NAMALWA (cell line): ENCODE measurements around the gene KRT76.

Source experiments
- DNase-seq: peaks from one replicate; pipeline ENCODE4 v3.0.0-alpha.2; 2015; ENCODE audit warnings: low spot score

Gene KRT76

GRCh38 chr12:52730383-52730782 is 46.8 kb downstream of the KRT76 start:
- no peak for DNase-seq

- no peak for DNase-seq
Observed at GRCh38 chr12:52729147-52729546, 48.0 kb downstream of the KRT76 start.

- DNase-seq = no peak
Observed at GRCh38 chr12:52728374-52728773, 48.8 kb downstream of the KRT76 start.

DNA sequence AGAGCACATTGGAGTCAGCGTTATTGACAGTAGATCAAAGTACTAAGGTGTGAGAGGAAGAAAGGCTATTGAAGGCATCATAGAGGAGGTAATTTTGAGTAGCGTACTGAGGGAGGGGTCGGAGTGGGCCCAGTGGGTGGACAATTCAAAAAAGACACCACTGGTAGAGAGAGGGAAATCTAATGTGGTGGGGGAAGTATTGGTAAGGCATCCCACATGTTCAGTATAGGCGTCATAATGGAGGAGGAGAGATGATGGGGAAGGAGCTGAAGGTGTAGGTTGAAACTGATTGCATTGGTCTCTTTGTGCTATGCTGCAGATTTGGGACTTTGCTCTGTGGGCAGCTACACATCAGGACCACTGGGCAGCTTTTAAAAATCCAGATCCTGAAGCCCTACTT is 50.1 kb downstream of the KRT76 start:
- DNase-seq = no peak

DNA sequence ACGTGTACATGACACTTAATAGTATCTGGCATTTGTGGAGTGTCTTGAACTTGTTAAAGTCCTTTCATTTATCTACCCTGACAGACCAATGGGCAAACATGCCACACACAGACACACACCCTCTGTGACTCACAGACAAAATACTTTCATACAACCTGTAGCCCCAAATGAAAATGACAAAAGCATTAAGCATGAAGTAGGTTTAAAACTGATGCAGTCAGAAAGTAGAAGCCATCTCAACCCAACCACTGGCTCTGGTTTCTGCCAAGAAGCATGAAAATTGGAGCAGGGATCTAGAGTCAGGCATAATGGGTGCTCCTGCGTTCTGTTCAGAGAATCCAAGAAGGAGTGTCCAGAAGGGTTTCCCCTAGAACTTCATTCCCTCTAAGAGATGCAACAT is 50.7 kb downstream of the KRT76 start:
- no peak for DNase-seq

GRCh38 chr12:52724384-52724783 is 52.8 kb downstream of the KRT76 start:
- no peak for DNase-seq

GRCh38 chr12:52722680-52723079 is 54.5 kb downstream of the KRT76 start:
- DNase-seq = no peak

DNA sequence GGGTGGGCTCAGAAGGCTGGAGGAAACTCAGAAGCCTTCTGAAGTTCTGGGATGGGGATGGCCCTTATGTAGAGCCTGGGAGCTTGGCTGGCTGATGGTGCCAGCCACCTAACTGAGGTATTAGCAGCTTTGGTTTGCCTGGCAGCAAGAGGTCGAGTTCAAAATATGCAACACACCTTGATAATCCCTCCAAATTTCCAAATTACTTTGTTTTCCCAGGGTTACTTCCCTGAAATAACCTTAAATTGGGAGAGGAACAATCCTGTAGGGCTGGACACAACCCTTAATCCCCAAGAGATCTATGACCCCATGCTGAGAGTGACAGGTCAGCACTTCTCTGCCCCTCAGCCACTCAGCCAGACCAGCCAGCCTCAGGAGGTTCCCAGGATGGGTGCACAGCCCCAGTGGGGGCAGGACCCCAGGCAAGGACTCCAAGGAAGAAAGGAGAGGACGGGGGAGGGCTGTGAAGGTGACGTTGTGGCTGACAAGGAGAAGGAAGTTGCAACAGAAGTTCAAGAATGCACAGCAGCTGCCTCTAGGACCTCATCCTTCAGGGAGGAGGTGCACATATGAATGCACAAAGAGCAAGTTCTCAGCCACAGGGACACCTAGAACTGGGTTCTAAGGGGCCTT is 55.2 kb downstream of the KRT76 start:
- no peak for DNase-seq

DNA sequence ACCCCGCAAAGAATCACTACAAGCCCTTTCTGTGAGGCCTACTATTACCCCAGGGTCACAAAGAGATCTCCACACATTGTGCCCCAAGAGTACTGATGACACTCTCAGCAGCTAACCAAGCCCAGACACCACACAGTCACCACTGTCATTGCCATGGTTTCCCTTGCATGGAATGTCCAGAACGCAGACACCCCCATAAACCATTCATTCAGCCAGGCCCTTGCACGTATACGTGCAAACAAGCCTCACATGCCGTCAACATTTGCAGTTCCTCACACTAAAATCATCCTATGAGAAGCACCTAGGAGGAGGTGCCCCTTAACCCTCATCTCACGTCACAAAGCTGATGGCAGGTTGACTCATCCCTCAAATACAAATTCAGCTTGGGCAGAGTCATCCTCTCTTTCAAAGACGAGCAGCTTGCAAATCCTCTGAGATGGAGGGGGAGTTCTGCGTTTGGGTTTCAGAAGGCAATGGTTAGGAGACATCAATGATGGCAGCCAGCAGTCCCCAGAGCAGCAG is 56.7 kb downstream of the KRT76 start:
- no peak for DNase-seq
